HG02870 (cell line): ENCODE measurements around the gene UFM1.
"Not testable (repeated sequence)": the region's sequence is repeated elsewhere in the genome, so short reads cannot be mapped to it uniquely, and the experiment has no call there.

Source experiments
- ATAC-seq: cut with Tn5 transposase; IDR thresholded peaks from one replicate; pipeline ENCODE4 v1.9.1; 2021; ENCODE audit warnings: mild to moderate bottlenecking, moderate library complexity; ENCODE audit not compliant: unreplicated experiment

Gene UFM1

DNA sequence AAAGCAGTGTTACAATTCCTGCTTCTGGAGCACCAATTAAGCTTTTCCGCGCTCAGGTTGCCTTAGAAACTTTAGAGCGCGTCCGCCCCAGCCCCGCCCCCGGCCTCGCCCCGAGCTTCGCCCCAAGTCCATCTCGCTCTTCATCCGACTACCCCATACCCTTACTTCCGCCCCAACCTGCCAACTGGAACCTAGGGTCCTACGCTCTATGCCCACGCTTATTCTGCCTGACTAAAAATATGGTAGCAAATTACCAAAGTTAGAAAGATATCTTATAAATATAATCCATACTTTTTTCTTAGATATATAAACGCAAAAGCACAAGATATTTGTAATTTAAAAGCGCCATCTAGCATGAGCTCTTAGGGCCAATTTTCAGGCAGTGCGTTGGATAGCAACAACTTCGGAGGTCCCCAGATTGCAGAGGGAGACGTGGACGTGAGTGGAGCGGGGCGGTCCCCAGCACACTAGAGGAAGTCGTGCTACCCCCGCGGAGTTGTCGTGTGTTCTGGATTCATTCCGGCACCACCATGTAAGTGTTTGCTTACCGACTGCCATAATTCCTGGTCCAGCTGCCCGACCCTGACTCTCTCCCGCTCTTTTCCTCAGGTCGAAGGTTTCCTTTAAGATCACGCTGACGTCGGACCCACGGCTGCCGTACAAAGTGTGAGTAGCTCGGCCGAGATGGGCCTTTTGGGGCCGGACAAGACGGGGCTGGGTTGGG, at the start of gene UFM1:
TSS of gene UFM1 (plus strand) at position 462 of the 724 bp plus-strand sequence. CDS start at position 531, 69 bp downstream.
- ATAC-seq: peak; percentile 87

DNA sequence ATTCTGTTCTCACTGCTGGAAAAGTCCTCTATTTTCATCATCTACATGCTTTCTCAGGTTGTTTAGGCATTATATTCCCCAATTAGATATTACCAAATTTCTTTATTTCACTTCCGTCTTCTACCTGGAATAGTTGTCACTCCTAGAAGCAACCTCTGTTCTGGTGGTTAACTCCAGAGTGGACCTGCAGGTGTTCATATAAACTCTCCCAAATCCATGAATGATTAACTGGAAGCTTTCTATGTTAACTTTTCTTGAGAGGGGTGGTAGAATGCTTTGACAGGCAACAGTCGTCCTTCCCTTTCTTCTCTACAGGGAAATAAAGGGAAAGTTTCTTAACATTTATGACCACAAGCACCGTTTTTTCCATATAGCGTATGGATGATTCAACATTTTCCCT, 48.4 kb upstream of the UFM1 start:
- no peak for ATAC-seq

DNA sequence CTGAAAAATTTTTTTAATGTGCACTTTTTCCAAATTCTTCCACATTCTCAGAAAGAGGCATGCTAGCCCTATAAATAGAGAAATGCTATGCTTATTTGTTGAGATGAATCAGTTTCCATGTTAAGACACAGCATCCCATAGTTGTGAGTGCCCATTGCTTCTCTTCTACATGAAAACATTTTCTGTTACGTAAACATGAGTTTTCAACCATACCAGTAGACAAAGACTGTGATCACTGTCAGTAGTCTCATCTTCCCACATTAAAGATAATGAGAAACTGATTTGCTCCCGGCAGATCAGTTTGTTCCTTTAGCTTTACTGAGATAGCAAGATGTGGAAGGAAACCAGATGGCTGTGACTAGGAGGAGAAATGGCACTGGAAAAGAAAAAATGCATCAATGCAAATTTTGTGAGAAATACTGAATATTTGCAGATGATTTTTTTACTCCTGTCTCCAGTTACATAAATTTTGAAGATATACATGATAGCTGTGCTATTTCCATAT, 45.8 kb upstream of the UFM1 start:
- no peak for ATAC-seq

DNA sequence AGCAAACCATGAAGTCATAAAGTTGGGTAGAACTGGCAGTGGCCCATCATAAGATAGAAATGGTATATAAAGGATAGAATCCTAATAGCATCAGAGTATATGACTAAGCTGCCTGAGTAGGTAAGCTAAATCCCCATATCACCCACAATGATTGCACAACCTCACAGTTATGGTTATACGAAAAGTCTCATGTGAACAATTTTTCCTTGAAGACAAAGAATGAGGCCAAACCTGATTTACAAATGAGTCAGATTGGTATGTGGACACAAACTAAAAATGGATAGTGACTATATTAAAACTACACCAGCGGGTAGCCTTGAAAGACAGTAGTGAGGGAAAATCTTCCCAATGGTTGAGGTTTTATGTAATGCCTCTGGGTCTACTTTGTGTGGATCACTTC, 40.9 kb upstream of the UFM1 start:
- ATAC-seq: no peak

DNA sequence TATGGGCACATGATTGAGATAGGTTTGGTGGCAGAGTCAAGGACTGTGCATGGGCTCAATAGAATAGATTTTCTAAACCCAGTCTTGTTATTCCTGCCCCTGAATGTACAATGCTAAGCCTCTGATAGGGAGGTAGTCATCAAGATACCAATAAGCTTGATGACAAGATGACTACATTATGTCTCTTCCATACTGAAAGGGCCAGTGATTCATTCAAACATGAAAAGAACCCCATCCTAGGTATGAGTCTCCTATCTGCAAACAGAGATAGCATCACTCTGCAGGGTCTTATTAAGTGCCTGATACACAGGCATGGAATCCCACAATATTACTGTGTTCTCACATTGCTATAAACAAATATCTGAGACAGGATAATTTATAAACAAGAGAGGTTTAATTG, 40.3 kb upstream of the UFM1 start:
- ATAC-seq: no peak

DNA sequence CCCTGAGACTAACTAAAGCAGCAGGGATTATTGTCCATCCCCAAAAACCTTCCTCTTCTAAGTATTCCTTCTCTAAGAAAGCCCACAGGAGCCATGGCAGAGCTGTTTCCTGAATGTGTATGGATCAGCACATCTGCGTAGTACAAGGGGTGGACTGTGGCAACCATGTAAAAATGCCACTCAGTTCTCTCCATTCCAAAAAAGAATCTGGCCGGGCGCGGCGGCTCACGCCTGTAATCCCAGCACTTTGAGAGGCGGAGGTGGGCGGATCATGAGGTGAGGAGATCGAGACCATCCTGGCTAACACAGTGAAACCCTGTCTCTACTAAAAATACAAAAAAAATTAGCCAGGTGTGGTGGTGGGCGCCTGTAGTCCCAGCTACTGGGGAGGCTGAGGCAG, 38.5 kb upstream of the UFM1 start:
- ATAC-seq: not testable (repeated sequence)

DNA sequence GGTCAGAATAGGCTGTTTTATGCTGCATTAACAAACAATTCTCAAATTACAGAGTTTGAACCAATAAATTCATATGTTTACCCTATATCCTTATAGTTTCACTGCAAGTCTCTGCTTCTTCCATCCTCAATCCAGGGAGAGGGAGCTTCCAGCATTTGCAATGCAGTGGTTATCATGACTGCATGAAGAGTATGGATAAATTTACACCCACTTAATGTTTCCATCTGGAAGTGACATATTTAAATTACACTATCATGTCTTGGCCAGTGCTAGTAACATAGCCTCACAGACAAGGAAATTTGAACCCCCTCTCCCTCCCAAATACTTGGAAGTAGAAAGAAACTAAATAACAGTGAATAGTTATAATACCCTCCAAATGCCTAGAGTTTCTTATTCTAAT, 33.5 kb upstream of the UFM1 start:
- ATAC-seq: no peak

DNA sequence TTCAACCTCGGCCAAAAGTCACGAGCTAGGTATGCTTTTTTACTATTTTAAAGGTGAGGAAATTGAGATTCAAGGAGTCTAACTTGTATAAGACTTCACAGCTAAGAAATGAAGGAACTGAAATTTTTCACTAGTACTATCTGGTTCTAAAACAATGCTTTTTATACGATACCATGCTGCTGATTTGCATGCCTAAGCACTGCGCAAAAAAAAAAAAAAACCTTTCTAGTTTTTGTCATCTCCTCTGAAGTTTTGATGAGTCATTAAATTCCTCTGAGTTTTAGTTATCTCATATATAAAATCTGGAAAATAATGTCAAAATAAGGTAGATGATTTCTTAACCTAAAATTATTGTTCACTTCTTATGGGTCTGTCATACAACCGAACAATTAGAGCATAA, 28.0 kb upstream of the UFM1 start:
- ATAC-seq: peak; percentile 70

DNA sequence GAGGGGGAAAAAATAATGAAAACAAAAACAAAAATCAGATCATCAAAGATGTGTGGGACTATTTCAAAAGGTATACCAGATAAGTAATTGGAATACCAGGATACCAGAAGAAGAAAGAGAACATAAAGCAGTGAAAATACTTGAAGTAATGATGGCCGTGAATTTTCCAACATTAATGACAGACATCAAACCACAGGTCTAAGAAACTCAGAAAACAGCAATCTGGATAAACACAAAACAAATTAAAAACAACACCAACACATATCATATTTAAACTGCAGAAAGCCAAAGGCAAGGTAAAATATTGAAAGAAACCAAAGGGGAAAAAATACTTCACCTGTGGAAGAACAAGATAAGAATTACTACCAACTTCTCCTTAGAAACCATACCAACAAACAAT, 24.2 kb upstream of the UFM1 start:
- no peak for ATAC-seq

DNA sequence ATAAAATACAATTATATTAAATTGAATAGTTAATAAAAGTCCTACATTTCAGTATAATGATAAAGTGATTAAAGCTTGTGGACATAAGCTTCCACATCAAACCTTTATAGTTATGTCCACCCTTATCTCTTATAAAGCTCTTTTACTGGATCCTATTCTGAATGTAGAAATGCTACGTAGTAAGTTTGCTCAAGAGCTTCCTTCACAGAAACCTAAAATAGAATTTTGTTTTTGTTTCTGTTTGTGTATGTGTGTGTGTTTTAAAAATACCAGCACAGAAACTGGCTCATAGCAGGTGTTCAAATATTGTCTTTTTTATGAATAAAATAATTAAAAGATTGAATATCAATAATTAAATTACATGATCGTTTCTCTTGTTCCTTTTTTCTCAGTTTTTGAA, 21.0 kb upstream of the UFM1 start:
- ATAC-seq: no peak

DNA sequence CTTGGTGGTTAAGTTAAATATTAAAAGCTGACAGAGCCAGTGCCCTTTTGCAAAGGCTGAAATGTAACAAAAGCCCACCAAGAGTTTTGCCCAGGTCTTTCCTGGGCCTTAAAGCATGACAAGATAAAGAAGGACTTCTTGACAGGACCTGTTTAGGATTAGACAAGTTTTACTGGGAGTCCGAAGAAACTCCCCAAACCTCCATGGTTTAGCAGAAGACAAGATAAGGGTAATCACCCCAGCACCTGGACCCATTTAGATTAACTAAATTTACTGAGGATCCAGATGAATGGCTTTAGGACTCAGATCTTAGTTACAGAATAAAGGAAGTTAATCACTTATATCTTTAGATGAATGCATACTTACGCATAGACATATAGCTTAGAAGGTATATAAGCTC, 14.8 kb upstream of the UFM1 start:
- ATAC-seq: no peak

DNA sequence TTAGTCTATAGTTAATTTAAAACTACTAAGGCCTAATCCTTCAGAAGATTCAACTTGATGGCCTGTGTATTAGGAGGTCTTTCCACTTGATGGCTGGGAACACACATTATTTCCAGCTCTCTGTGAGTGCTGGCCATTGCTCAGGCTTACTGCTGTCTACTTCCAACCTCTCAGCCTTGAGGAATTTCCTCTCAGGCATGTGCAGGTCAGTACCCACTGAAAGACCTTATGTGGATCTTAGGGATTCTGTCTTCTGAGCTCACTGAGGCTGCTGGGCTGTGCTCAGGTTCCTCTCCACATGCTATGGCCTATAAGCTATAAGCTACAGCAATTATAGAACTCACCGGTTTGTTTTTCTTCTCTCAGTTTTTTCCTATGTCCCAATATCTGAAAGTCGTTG, 11.6 kb upstream of the UFM1 start:
- no peak for ATAC-seq

DNA sequence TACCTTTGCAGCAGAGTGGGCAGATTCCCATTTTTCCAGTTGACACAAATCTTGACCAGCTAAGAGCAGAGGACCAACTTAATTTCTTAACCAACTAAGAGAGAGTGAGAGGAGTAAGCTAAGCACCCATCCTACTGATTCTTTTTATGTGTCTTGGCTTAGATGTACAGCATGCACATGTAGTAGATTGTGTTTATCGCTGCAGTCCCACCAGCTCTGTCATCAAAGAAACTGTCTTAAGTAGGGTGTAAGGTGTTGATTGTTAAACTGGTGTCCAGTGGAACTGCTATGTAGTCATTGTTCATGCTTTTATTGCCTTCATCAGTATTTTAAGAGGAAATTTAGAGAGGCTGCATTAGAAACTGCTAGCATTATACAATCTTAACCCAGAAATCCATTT, 9.0 kb upstream of the UFM1 start:
- no peak for ATAC-seq

DNA sequence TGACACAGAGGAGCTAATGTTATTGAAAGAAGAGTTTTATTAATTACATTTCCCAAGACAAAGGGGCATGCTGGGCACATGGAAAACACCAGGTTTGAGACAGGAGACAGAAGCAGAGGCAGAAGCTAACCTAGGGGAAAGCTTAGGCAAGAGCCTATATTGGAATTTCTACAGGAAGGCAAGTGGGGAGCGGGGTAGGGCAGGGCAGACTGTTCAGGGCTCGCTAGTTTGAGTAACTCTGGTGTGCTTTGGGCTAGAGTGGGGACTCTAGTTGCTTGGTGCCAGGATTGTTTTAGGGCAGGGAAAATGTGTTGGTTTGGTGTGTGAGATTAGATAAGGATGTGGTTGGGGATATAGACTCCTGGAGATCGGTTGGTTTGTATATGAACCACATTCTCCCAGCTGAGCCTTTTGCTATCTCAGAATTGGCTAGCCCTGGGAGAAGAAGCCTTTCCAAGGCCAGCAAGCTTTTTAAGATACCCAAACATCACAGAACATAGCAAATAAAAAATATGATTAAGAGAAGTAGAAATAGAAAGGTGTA, 8.4 kb upstream of the UFM1 start:
- ATAC-seq: no peak

DNA sequence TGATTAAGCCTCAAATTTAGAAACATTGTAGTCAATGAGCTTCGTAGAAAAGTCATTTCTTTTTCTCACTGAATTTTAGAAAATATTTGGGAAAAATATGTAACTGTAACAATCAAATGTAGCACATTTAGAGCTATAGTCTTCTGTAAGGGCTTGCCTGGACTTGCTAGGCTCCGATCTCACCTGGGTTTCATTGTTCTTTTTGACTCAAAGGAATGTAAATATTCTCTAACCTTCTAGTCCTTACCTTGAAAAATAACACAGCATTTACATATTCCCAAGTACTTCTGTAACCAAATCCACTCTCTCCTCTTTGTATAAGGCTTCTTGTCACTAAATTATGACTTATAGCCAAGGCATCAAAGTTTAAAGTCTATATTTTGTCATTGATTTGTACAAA, 2.9 kb upstream of the UFM1 start:
- no peak for ATAC-seq

DNA sequence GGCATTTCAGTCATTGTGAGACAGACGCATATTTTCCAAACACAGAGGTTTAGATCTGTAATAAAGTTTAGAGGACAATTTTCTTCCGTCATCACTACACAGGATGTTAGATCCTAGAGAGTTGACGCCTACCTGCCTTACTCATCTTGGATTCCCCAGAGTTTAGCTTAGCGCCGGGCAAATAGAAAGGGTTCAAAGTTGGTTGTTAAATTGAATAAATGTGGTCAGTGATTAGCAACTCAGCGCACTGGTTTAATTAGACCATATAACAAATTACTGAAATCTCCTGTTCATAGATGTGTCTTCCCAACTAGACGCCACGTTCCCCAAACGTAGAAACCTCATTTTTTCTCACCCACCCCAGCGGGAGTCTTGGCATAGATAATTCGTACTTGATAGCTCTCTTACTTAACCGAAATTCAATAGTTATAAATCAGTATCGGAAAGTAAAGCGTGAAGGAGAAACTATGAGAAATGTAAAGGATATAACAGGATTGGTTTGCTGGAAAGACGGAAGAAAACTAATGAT, 726 bp upstream of the UFM1 start:
- peak; percentile 0 for ATAC-seq

DNA sequence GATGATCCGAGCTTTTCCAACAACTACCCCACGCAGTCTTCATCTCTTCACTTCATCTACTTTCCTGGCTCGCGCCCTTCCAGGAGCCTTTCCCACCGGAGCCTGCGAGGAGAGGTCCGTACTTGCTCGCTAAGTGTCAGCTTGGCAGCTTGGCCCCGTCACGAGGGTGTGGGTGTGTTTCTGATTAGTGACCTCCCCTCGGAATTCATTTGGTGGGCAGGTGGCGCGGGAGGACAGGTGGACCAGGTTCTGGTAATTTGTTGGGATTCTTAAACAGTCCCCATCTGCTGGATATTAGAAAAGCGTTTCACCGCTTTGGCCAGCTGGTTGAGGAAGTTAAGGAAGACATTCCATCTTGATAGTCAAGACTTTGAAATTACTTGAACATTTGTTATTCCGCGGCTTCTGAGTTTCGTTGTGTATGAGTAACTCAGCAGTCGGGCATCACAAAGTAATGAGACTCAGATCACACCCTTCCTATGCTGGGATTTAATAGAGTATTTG, 515 bp downstream of the UFM1 start:
- peak; percentile 41 for ATAC-seq

DNA sequence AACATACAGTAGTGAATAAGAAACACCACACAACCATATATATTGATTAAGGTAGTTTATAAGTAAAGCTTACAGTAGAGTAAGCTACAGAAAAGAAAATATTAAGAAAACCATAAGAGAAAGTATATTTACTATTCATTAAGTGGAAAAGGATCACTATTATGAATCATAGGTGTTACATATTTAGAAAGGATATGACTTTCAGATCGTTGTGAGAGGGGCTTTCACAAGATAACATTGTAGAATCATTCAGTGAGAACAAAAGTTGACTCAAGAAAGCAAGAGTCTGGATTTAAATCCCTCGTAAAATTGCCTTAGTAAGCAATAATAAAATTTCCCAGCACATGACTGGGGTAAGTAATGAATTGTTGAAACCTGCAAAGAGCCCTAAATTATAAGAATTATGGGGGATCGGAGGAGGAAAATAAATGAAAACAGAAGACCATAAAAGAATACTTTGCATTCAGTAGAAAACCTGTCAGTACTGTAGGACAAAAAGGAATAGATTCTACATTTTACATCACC, 6.0 kb downstream of the UFM1 start:
- ATAC-seq: no peak

DNA sequence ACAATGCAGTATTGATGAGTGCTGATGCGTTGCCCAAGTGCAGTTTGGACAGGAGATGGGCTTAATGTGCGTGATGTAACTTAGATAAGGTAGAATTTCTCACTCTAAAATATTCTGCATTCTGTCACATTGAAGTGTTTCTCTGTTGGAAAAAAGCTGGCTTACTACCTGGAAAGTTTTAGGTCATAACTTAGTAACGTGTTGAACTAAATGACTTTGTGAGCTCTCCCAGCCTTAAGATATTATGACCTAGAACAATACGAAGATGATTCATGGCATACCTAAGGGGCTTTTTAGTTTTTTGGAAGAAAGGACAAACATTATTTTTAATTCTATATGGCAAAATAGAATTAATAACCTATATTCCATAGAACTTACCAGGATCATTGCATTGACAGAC, 9.0 kb downstream of the UFM1 start:
- ATAC-seq: no peak

DNA sequence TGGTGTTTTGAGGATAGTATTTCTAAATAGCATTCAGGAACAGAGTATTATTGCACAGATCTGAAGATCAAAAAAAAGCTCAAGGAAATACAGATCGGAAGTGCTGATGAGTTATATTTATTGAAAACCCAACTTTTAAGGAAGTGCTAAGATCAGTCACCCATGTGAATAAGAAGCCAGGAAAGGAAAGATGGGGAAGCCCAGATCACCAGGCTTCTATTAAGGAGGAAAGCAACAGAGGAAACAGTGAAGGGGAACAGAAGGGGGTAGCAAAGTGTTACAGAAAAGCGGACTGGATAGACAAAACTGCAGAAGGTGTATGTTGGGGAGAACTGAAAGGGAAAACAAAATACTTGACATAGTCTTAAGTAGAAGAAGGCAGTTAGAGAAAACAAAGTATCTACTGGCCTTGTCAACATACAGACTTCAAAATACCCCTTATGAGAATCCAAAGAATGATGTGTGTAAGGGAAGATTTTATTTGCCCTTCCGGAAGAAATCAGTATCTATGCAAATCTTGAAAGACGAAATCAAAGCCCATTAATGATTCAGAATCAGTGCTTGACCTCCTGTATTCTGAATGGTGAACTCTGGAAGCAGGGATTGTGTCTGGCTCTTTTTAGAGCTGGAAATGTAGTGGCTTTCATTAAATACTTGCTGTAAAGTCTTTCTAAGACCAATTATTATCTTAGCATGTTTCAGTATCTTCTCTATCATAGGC, 12.1 kb downstream of the UFM1 start:
- ATAC-seq: no peak

DNA sequence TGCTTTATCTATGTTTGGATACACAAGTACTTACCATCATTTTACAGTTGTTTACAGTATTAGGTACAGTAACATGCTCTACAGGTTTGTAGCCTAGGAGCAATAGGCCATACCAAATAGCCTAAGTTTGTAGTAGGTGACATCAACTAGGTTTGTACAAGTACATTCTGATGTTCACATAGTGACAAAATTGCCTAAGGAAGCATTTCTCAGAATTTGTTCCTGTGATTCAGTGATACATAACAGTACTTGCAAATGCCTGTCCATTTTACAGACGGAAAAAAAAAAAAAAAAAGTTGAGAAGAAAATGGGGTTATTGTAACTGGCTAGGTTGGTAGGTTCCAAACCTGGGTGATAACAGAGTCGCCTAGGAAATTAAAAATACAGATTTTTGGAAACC, 13.6 kb downstream of the UFM1 start:
- no peak for ATAC-seq
